Activated T-cell treated with anti-CD3 and anti-CD28 coated beads, Interleukin-2, amount 50 U/mL, for 24 hours (primary cell): ENCODE data around the gene NUDC.
"Not testable (repeated sequence)": the region's sequence is repeated elsewhere in the genome, so short reads cannot be mapped to it uniquely, and the experiment has no call there.

Experiments
- DNase-seq: peaks from one replicate; pipeline ENCODE4 v3.0.0-alpha.2; 2020
- H3K27ac Mint-ChIP-seq: 2 replicates; pipeline ENCODE4 v1.8.0; 2020; ENCODE audit warnings: mild to moderate bottlenecking, mixed read lengths
- H3K27me3 Mint-ChIP-seq: 2 replicates; pipeline ENCODE4 v1.8.0; 2020; ENCODE audit warnings: mixed read lengths
- H3K36me3 Mint-ChIP-seq: 2 replicates; pipeline ENCODE4 v1.8.0; 2020; ENCODE audit warnings: low read depth, mixed read lengths
- H3K4me1 Mint-ChIP-seq: 2 replicates; pipeline ENCODE4 v1.8.0; 2020; ENCODE audit warnings: low read depth, mixed read lengths
- H3K4me3 Mint-ChIP-seq: 2 replicates; pipeline ENCODE4 v1.8.0; 2020; ENCODE audit warnings: mild to moderate bottlenecking, moderate library complexity, mixed read lengths
- H3K9me3 Mint-ChIP-seq: 2 replicates; pipeline ENCODE4 v1.8.0; 2020; ENCODE audit warnings: mixed read lengths

The NUDC gene

DNA sequence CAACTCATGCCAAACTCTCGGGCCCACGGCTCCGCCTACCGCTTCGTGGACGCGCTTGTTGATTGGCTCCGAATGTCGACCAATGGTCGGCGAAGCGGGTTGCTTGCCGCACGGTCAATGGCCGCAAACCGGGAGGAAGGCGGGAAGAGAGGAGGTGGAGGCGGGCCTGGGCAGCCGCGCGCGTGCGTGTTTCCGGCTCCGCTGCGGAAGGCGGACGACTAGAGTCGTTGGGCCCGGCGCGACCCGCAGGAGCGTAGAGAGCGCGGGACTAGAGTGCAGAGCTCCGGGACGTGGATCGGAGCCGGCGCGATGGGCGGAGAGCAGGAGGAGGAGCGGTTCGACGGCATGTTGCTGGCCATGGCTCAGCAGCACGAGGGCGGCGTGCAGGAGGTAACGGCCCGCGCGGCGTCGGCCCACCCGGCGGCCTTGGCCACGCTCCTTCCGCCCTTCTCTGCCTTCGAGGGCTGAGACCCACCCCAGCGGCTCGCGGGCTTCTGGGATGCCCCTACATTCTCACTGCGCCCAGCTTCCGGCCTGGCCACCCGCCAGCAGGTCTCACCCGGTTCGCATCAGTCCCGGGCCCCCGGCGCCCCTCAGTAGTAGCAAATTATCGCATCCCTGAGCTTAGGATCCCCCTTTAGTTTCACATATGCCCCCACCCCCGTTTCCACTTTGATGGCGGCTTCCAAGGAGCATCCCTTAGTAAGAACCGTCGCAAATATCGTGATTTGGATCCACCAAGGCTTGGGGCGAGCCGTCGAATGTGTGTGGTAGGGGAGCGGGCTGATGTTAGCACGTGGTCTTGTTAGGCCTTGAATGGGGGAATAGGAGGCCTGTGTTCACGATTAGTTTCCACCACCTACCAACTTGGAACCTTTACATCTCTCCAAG, at the start of gene NUDC:
TSS of gene NUDC (plus strand) at position 204 of the 891 bp plus-strand sequence. CDS start at position 310, 106 bp downstream.
- Mint-ChIP-seq H3K36me3 (peaks cover 50% of the 10 kb centered on the region), H3K4me1 (peaks cover 38% of the 10 kb centered on the region), H3K9me3 (no peaks in the 10 kb centered on the region), H3K27ac (peak within 1 kb of the TSS; percentile 98), H3K27me3 (no peaks in the 10 kb centered on the region), H3K4me3 (peak within 1 kb of the TSS; percentile 94)
- DNase-seq, result peak; percentile 95

DNA sequence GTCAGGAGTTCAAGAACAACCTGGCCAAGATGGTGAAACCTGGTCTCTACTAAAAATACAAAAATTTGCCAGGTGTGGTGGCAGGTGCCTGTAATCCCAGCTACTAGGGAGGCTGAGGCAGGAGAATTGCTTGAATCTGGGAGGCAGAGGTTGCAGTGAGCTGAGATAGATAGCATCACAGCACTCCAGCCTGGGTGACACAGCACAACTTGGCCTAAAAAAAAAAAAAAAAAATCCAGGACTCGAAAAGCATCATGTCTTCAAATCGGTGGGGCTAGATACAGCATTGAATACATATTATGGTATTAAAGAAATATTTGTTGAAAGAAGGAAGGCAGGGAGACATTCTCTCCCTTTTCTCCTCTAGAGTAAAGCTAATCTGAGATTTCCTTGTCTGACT, 48.4 kb upstream of the NUDC start:
- H3K27ac Mint-ChIP-seq, H3K27me3 Mint-ChIP-seq, H3K4me3 Mint-ChIP-seq, DNase-seq, H3K4me1 Mint-ChIP-seq, H3K9me3 Mint-ChIP-seq: not testable (repeated sequence)
- H3K36me3 Mint-ChIP-seq, result peaks cover 30% of the 10 kb centered on the region

DNA sequence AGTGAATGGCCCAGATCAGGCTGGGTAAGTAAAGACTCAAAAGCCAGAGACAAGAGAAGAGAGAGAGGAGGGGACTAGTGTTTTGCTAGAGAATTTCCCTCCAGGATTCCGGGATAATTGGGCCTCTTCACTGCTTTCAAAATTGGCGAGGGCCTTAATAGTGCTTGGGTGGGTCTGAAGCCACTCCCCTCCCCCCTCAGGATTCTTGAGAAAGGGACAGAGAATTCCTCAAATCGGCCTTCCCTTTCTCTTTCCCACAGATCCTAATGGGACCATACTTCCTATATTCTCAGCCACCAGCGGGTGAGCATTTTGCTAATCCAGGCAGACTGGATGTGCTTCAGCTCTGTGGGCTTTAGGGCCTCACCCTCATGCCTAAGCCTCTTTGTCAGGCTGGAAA, 46.6 kb upstream of the NUDC start:
- no peak for DNase-seq
- Mint-ChIP-seq H3K36me3 (peaks cover 45% of the 10 kb centered on the region), H3K4me1 (peaks cover 4% of the 10 kb centered on the region), H3K27me3 (no peaks in the 10 kb centered on the region), H3K4me3 (no peak overlapping the region), H3K27ac (no peak overlapping the region), H3K9me3 (no peaks in the 10 kb centered on the region)

DNA sequence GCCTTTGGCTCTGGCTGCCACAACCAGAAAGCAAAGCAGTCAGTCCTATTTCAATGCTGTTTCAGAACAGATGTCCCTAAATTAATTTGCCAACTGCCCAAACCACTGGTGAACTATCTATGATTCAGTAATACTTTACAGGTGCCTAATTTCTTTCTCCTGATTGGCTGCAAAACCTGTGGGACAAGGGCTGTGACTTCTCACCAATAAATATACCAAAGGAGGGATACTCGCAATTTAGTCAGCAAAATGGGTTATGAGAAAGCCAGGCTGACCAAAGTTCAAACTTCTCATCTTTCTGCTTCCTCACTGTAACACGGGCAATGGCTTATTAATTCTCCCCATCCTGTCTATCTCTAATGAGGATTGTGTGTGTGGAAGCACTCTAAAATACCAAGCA, 44.2 kb upstream of the NUDC start:
- H3K36me3 Mint-ChIP-seq, result peaks cover 66% of the 10 kb centered on the region
- no peak overlapping the region for H3K27ac Mint-ChIP-seq
- H3K9me3 Mint-ChIP-seq, result no peaks in the 10 kb centered on the region
- DNase-seq, result no peak
- no peaks in the 10 kb centered on the region for H3K27me3 Mint-ChIP-seq
- H3K4me3 Mint-ChIP-seq, result no peak overlapping the region
- H3K4me1 Mint-ChIP-seq, result peaks cover 4% of the 10 kb centered on the region

DNA sequence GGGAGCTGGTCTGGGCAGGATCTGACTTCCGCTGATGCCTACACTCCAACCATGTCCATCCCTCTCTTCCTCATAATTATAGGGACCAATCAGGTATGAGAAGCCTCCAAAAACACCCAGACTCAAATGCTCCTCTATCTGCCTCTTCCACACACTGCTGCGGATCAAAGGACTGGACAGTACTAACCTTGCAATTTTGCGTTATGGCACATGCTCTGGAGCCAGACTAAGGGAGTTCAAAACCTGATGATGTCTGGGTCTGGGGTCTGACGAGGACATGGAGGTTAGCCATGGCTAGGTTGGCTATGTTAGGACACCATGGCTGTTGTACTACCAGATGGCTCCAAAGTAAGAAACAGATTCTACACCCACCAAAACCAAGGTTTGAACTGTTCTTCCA, 41.8 kb upstream of the NUDC start:
- Mint-ChIP-seq H3K36me3 (peaks cover 86% of the 10 kb centered on the region), H3K4me1 (peaks cover 4% of the 10 kb centered on the region), H3K9me3 (no peaks in the 10 kb centered on the region), H3K27ac (peak overlapping the region; percentile 26), H3K27me3 (no peaks in the 10 kb centered on the region), H3K4me3 (no peak overlapping the region)
- DNase-seq, result no peak

DNA sequence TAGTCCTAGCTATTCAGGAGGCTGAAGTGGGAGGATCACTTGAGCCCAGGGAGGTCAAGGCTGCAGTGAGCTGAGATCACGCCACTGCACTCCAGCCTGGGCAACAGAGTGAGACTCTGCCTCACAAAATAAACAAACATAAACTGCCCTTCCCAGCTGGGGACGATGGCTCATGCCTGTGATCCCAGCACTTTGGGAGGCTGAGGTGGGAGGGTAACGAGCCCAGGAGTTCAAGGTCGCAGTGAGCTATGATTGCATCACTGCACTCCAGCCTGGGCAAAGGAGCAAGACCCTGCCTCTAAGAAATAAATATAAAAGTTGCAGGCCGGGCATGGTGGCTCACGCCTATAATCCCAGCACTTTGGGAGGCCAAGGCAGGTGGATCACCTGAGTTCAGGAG, 39.9 kb upstream of the NUDC start:
- not testable (repeated sequence) for DNase-seq, H3K27me3 Mint-ChIP-seq, H3K4me3 Mint-ChIP-seq, H3K27ac Mint-ChIP-seq, H3K9me3 Mint-ChIP-seq, H3K4me1 Mint-ChIP-seq
- H3K36me3 Mint-ChIP-seq, result peaks cover 92% of the 10 kb centered on the region

DNA sequence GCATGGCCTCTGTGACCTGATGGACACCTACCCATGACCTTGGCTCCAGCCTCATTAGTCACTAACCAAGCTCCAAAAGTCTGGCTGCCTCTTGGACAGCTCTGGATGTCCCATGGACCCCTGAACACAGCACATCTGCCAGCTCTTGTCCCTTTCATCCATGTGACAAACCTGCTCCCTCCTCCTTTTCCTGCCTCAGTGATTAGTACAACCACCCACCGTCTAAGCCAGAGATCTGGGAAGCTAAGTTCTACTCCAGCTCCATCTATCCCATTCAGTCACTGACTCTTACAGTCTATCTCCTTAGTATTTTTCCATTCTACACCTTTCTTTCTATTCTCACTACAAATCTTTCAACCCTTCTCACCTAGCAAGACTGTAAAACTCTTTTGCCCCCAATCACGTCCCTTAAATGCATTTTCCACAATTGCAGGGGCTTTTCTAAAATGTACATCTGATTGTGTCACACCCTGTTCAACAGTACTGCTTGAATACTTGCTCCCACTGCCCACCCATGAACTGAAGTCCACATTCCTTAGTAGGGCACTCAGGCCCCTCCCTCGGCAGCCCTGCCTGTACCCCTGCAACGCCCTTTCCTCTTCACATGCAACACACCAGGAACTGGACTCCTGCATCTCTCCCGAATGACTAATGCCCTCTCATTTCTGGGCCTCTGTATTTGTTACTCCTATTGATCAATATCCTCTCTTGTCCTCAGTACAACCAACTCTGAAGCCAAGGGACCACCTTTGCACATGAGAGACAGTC, 38.7 kb upstream of the NUDC start:
- H3K4me3 Mint-ChIP-seq, result no peak overlapping the region
- H3K27ac Mint-ChIP-seq, result peak overlapping the region; percentile 42
- peaks cover 10% of the 10 kb centered on the region for H3K4me1 Mint-ChIP-seq
- no peaks in the 10 kb centered on the region for H3K27me3 Mint-ChIP-seq
- H3K9me3 Mint-ChIP-seq, result no peaks in the 10 kb centered on the region
- H3K36me3 Mint-ChIP-seq, result peaks cover 91% of the 10 kb centered on the region
- DNase-seq, result no peak

DNA sequence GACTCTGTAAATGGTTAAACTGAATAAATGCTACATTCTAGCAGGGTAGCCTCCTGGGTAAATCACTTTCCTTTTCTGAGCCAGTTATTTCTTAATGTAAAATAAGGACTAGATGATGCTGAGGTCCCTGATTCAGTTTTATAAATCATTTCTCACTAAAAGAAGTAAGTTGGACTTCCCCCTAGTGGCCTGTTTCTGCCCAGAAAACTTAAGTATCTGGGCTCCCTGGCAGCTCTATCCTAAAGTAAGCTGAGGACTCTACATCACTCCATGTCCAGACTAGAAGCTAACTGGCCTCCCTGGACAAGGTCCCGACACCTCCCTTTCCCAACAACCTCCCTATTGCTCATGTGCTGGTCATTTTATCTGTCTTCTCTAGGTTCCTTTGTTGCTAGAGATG, 34.4 kb upstream of the NUDC start:
- H3K36me3 Mint-ChIP-seq, result peaks cover 94% of the 10 kb centered on the region
- peak overlapping the region; percentile 72 for H3K27ac Mint-ChIP-seq
- H3K4me3 Mint-ChIP-seq, result peak overlapping the region; percentile 23
- DNase-seq, result no peak
- no peaks in the 10 kb centered on the region for H3K9me3 Mint-ChIP-seq
- peaks cover 36% of the 10 kb centered on the region for H3K4me1 Mint-ChIP-seq
- H3K27me3 Mint-ChIP-seq, result no peaks in the 10 kb centered on the region

DNA sequence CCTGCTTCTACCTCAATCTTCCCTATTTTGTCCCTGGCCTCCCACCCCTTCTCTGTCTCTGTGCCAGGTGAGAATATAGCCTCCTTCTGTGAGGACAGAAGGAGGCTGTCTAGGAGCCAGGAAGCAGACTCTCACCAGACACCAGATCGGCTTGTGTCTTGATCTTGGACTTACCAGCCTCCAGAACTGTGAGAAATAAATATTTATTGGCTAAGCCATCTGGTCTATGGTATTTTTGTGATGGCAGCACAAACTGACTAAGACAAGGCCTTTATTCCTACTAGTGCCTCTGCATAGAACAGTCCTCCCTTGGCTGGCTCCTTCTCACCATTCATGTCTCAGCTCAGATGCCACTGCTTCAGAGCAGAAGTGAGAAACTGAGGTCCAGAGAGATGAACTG, 33.3 kb upstream of the NUDC start:
- Mint-ChIP-seq H3K27ac (peak overlapping the region; percentile 94), H3K27me3 (no peaks in the 10 kb centered on the region), H3K4me1 (peaks cover 36% of the 10 kb centered on the region), H3K9me3 (no peaks in the 10 kb centered on the region), H3K4me3 (peak overlapping the region; percentile 93), H3K36me3 (peaks cover 94% of the 10 kb centered on the region)
- no peak for DNase-seq

DNA sequence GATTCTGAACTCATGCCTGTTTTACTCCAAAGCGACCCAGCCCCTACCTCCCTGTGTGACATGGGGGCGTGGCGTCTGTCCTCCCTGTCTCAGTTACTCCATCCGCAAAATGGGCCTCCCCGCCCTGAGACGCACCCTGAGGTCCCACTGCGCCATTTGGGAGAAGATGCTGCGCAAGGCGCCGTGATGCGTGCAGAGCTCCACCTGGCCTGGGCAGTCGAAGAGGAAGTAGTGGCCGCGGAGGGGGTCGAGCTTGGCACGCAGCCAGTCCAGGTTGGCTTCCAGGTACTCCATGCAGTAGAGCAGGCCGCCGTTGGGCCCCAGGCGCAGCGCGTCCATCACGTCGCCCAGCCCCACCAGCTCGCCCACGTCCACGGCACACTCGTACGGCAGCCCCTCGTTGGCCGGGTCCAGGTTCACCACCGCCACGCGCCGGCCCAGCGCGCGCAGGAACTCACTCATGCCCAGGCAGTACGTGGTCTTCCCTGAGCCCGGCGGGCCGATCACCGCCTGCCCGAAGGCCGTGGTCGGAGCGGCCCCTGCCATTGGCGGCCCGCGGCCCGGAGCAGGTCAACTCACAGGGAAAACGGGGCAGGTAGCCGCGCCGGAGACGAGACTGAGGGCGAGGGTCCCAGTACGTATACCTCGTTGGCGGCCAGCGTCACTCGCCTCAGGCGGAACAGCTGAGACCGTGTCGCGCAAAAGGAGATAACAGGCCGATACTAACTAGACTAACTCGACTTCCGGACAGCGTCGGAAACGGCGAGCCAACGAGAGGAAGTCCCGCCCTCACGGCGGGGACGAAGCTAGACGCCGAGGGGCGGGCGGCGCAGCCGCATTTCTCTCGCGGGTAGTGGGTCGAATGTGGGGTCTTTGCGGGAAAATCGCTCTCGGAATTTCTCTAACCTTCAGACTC, 31.7 kb upstream of the NUDC start, which contains the start of gene GPN2:
TSS of gene GPN2 (minus strand) at position 733 of the 916 bp plus-strand sequence. CDS start at position 546, 187 bp downstream.
- H3K4me1 Mint-ChIP-seq, result peaks cover 36% of the 10 kb centered on the region
- no peaks in the 10 kb centered on the region for H3K9me3 Mint-ChIP-seq
- H3K27ac Mint-ChIP-seq, result peak within 1 kb of the TSS; percentile 94
- DNase-seq, result peak; percentile 86
- H3K4me3 Mint-ChIP-seq, result peak within 1 kb of the TSS; percentile 93
- H3K27me3 Mint-ChIP-seq, result no peaks in the 10 kb centered on the region
- peaks cover 94% of the 10 kb centered on the region for H3K36me3 Mint-ChIP-seq

DNA sequence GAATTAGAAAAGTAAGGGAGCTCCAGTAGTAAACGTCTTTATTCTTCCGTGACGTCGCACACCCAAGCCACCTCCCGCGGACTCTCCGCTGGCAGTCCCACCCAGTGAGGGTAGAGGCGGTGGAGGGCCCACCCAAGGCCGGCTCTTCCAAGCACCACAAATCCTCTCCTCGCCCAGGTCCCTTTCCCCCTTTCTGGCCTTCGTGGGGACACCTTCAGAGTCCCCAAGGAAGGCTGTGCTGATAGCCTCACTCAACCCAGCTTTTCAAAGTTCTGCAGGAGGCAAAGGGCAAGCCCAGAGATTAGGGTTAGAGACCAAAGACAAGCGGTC, 31.1 kb upstream of the NUDC start:
- H3K27me3 Mint-ChIP-seq, result no peaks in the 10 kb centered on the region
- peak overlapping the region; percentile 93 for H3K4me3 Mint-ChIP-seq
- H3K4me1 Mint-ChIP-seq, result peaks cover 32% of the 10 kb centered on the region
- H3K9me3 Mint-ChIP-seq, result no peaks in the 10 kb centered on the region
- no peak for DNase-seq
- H3K36me3 Mint-ChIP-seq, result peaks cover 94% of the 10 kb centered on the region
- H3K27ac Mint-ChIP-seq, result peak overlapping the region; percentile 94

DNA sequence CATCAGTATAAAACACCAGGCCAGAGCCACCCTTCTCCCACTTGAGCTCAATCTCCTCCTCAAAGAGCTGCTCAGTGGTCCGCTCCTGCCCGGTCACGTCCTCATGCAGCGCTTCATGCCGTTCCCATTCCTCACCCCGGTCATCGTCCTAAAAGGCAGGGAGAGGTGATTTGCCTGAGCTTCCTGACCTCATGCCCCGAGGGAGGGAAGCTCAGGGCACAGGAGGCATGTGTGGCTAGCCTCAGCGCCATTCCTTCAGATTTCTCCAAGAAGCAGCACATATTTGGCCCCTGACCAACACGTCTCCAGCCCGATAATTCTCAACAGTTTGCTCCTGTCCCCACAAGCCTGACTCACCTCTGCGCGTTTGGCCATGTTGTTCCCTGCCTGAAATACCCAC, 27.3 kb upstream of the NUDC start:
- Mint-ChIP-seq H3K9me3 (no peaks in the 10 kb centered on the region), H3K27me3 (no peaks in the 10 kb centered on the region), H3K36me3 (peaks cover 89% of the 10 kb centered on the region)

DNA sequence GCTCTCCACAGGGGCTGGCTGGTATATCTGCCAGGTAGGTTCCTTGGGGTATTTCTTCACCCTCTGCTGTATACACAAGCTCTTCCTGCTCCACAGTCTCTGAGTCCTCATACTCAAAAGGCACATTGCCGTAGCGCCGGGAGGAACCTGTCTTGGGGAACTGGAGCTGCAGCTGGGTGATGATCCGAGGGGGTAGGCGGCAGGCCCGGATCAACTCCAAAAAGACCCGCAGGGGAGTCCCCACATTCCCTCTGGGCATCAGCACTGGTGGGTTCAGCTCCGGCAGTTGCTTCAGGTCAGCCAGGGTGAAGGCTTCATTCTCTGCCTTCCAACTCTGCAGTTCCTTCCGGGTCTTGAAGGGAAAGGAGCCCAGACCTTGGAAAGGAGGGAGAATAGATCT, 24.2 kb upstream of the NUDC start:
- Mint-ChIP-seq H3K27me3 (no peaks in the 10 kb centered on the region), H3K9me3 (no peaks in the 10 kb centered on the region), H3K36me3 (peaks cover 75% of the 10 kb centered on the region), H3K4me1 (peaks cover 35% of the 10 kb centered on the region), H3K27ac (no peak overlapping the region), H3K4me3 (no peak overlapping the region)
- DNase-seq, result no peak

More for the DNA sequence above, 27.3 kb upstream of the NUDC start:
- H3K4me1 Mint-ChIP-seq, result peaks cover 29% of the 10 kb centered on the region
- H3K27ac Mint-ChIP-seq, result peak overlapping the region; percentile 7
- no peak for DNase-seq
- H3K4me3 Mint-ChIP-seq, result no peak overlapping the region
